Fibroblast of the aortic adventitia (primary cell): ENCODE results near the gene FGGY. TPM values are rescaled to one million over a fixed set of nuclear protein-coding genes. Genes with fewer than 3 reads are reported as not detected.

Experiments used
- DNase-seq: peaks from one replicate; pipeline ENCODE4 v3.0.0-alpha.2; 2010; ENCODE audit warnings: low read depth
- H3K4me3 ChIP-seq: 2 replicates; pipeline ENCODE4 v1.5.1; 2011; ENCODE audit warnings: low read depth, mild to moderate bottlenecking, control low read depth, low read length, moderate library complexity
- total RNA-seq: library from RNA; depleted of rRNA; stranded (reverse); fragments of >200 nt; gene quantifications from 2 replicates; pipeline ENCODE4 v1.2.3, GENCODE V29; 2012; ENCODE audit warnings: low replicate concordance
- TF ChIP-seq, protein P1 (sequence below): IDR thresholded peaks from 2 replicates; pipeline ENCODE4 v1.5.1; 2011; ENCODE audit warnings: mild to moderate bottlenecking, low read length, control low read depth, inconsistent platforms; ENCODE audit not compliant: insufficient read depth

Gene FGGY
- total RNA-seq, 1 donor = 17.5 TPM

- TF ChIP-seq, protein P1, sequence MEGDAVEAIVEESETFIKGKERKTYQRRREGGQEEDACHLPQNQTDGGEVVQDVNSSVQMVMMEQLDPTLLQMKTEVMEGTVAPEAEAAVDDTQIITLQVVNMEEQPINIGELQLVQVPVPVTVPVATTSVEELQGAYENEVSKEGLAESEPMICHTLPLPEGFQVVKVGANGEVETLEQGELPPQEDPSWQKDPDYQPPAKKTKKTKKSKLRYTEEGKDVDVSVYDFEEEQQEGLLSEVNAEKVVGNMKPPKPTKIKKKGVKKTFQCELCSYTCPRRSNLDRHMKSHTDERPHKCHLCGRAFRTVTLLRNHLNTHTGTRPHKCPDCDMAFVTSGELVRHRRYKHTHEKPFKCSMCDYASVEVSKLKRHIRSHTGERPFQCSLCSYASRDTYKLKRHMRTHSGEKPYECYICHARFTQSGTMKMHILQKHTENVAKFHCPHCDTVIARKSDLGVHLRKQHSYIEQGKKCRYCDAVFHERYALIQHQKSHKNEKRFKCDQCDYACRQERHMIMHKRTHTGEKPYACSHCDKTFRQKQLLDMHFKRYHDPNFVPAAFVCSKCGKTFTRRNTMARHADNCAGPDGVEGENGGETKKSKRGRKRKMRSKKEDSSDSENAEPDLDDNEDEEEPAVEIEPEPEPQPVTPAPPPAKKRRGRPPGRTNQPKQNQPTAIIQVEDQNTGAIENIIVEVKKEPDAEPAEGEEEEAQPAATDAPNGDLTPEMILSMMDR = no peak
- DNase-seq = no peak
- H3K4me3 ChIP-seq = no peak overlapping the region
These were observed 94.6 kb downstream of the FGGY start for GRCh38 chr1:59391212-59392179.

DNA sequence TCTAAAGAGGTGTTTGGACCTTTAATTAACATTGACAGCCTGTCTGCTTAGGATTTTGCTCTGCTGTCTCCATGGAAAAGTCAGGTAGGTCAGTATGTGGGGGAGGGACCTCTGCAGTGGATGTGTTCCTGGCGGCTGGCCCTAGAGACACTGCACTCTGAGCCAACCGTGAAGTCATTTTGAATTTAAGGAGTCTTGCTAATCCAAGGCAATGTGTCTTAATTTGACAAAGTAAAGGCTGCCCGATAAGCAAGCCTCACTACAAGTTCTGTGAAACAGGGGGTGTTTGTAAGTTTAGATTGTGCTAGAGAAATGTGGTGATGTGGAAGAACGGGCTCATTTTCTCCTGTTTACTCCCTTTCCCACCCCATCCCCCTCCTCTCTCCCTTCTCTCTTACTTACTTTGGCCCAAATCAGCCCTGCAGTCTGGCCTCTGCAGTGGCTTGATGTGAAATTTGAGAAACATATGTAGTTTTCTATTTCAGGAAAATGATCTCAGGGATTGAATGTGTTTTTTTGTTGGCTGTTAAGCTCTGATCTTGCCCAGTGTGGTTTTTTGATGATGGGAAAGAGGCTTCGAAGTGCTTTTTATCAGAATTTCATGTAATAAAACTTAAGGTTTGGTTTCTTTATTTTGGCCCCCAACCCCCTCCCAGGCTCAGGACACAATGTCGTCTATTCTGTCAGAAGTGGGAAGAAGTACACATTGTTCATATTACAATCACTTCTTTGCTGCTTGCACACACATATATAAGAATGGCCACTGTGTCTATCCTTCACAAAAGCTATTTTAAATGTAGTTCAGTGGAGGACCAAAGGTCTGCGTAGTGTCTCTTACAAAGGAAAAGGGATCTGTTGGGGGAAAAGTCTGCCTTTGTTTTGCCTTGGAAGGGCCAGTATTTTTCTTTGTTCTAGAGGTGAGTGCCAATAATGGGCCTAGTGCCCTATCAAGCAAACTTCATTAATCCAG lies 96.6 kb downstream of the FGGY start:
- DNase-seq = peak; percentile 94
- TF ChIP-seq, protein P1 = no peak
- H3K4me3 ChIP-seq = peak overlapping the region; percentile 28

DNA sequence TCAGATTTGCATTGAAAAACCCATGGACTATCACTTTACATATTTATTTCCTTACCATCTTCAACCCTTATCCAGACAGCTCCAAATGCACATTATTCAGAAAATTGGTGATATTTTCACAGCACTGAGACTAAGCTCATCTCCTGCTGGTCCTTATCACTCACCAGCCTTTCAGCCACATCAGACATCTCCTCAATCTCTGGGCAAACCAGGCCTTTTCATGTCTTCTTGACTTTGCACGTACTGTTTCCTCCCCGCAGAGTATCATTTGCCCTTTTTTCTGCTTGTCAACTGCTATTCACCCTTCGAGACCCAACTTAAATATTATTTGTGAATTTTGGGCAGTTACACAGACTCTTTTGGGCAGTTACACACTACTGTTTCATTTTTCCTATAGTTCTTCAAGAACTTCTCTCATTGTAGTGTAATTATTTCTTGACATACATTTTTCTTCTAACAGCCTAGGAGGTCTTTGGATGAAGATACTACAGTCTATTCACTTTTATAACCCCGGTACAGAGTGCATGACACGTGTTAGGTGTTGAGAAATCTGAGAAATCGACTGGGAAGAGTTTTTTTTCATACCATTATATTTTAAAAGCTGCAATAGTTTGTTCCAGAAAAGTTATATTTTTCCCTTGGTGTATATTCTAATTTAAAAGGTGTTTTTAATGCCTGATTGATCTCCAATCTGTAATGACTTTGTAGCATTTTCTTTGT lies 98.0 kb downstream of the FGGY start:
- no peak overlapping the region for H3K4me3 ChIP-seq
- TF ChIP-seq, protein P1 = no peak
- no peak for DNase-seq

- TF ChIP-seq, protein P1 = no peak
- DNase-seq = no peak
- H3K4me3 ChIP-seq = no peak overlapping the region
These were observed 99.5 kb downstream of the FGGY start for GRCh38 chr1:59396387-59396786.

GRCh38 chr1:59397139-59397858 lies 100.4 kb downstream of the FGGY start:
- DNase-seq = no peak

More at GRCh38 chr1:59397139-59397858, 100.4 kb downstream of the FGGY start:
- H3K4me3 ChIP-seq = no peak overlapping the region
- TF ChIP-seq, protein P1 = no peak
